ENCODE measurements around the gene HDAC9. TPM values are rescaled to one million over a fixed set of nuclear protein-coding genes. Genes with fewer than 3 reads are reported as not detected.

The HDAC9 gene
- total RNA-seq, 1 experiment from 2014 or later: 4.3 TPM

- no peak for ATAC-seq
- Histone ChIP-seq H3K9me3 (ENCODE audit: control insufficient read depth in 1 of 2, insufficient read depth in 1 of 2, low read depth in 1 of 2, low read length in 2 of 2) (no peaks in the 10 kb centered on the region), H3K36me3 (ENCODE audit: control insufficient read depth in 1 of 2, insufficient read depth in 2 of 2, low read length in 2 of 2) (no peaks in the 10 kb centered on the region), H4K20me1 (ENCODE audit: insufficient read depth) (no peaks in the 10 kb centered on the region), H3K79me2 (ENCODE audit: insufficient read depth, low read length) (no peaks in the 10 kb centered on the region), H3K27ac (ENCODE audit: low read depth, low read length) (no peak overlapping the region), H3K27me3 (ENCODE audit: insufficient read depth, low read length) (no peaks in the 10 kb centered on the region), H3K4me3 (replicated peaks in 1 of 2; ENCODE audit: low read depth in 1 of 2, low read length in 2 of 2) (no peak overlapping the region), H3K9ac (ENCODE audit: low read length) (no peak overlapping the region), H3K4me1 (ENCODE audit: control insufficient read depth in 1 of 2, insufficient read depth in 2 of 2, low read length in 2 of 2) (no peaks in the 10 kb centered on the region), H3K4me2 (ENCODE audit: low read length) (no peak overlapping the region), H3K9me2 (ENCODE audit: insufficient read depth) (no peaks in the 10 kb centered on the region), H2AFZ (ENCODE audit: low read depth, low read length, poor library complexity, severe bottlenecking) (no peak overlapping the region)
- intact Hi-C loops (cut with micrococcal nuclease): no loop called here
- ChIA-PET POLR2A (no interaction called here), RAD21 (ENCODE audit: low non-redundant PET in 1 of 2, low total read pairs in 2 of 2, uncharacterized antibody in 2 of 2, unreplicated experiment in 2 of 2) (no interaction called here), CTCF (no interaction called here)
- DNase-seq (ENCODE audit: low read depth, low spot score): no peak
- BruUV-seq (replicated peaks): no TSS peak
- no peak for TF ChIP-seq SP1 (IDR thresholded peaks at IDR 0.05; ENCODE audit: low read depth)
- no peak for TF ChIP-seq ELF1 (IDR thresholded peaks at IDR 0.05; ENCODE audit: borderline replicate concordance, low read depth)
- TF ChIP-seq SIN3A (IDR thresholded peaks at IDR 0.05; ENCODE audit: low read depth): no peak
- TF ChIP-seq SRF (IDR thresholded peaks at IDR 0.05; ENCODE audit: low read depth): no peak
- no peak for TF ChIP-seq CEBPB (IDR thresholded peaks at IDR 0.05; ENCODE audit: low read depth)
- no peak for TF ChIP-seq POLR2AphosphoS5 (IDR thresholded peaks at IDR 0.05; ENCODE audit: low read depth, low read length)
- TF ChIP-seq TCF7L2 (IDR thresholded peaks at IDR 0.05; ENCODE audit: borderline replicate concordance, extremely low read depth, insufficient read depth, insufficient read length): no peak
- no peak for TF ChIP-seq MAX (IDR thresholded peaks at IDR 0.05)
- no peak for TF ChIP-seq FOSL1 (IDR thresholded peaks at IDR 0.05; ENCODE audit: low read depth)
- no peak for TF ChIP-seq YY1 (IDR thresholded peaks at IDR 0.05; ENCODE audit: extremely low read depth, insufficient replicate concordance, low read depth, low read length)
- TF ChIP-seq, protein P1, sequence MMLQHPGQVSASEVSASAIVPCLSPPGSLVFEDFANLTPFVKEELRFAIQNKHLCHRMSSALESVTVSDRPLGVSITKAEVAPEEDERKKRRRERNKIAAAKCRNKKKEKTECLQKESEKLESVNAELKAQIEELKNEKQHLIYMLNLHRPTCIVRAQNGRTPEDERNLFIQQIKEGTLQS (IDR thresholded peaks at IDR 0.05): no peak
- TF ChIP-seq EGR1 (IDR thresholded peaks at IDR 0.05; ENCODE audit: low read depth): no peak
Measured at GRCh38 chr7:19001854-19002253, 506.3 kb downstream of the HDAC9 start.
